Activated CD4-positive, alpha-beta memory T cell treated with anti-CD3 and anti-CD28 coated beads, Interleukin-2, amount 10 ng/mL, durations not matched to agents 7 days and 5 days (primary cell): ENCODE results near the gene PHLPP1. TPM values are rescaled to one million over a fixed set of nuclear protein-coding genes. Genes with fewer than 3 reads are reported as not detected.

Source experiments
- CTCF ChIA-PET: fragments of 350-600 bp; sonication (Branson Sonifier 250); formaldehyde crosslinking; loops from one replicate; lab custom pipeline; 2021; ENCODE audit warnings: antibody characterized with exemption, inconsistent platforms; lab: Charles Lee
- POLR2A ChIA-PET: fragments of 350-600 bp; sonication (Branson Sonifier 250); formaldehyde crosslinking; loops from one replicate; lab custom pipeline; 2021; ENCODE audit warnings: antibody characterized with exemption; lab: Charles Lee
- DNase-seq: peaks from one replicate; pipeline ENCODE4 v3.0.0-alpha.2; 2020
- H3K27ac Mint-ChIP-seq: one replicate; pipeline ENCODE4 v1.8.0; 2021; ENCODE audit warnings: mild to moderate bottlenecking, mixed read lengths
- H3K27me3 Mint-ChIP-seq: one replicate; pipeline ENCODE4 v1.8.0; 2021; ENCODE audit warnings: mixed read lengths
- H3K36me3 Mint-ChIP-seq: one replicate; pipeline ENCODE4 v1.8.0; 2021; ENCODE audit warnings: low read depth, mixed read lengths
- H3K4me1 Mint-ChIP-seq: one replicate; pipeline ENCODE4 v1.8.0; 2021; ENCODE audit warnings: mixed read lengths
- H3K4me3 Mint-ChIP-seq: one replicate; pipeline ENCODE4 v1.8.0; 2021; ENCODE audit warnings: mild to moderate bottlenecking, mixed read lengths
- H3K9me3 Mint-ChIP-seq: one replicate; pipeline ENCODE4 v1.8.0; 2021; ENCODE audit warnings: mixed read lengths
- total RNA-seq, 2 experiments: library from RNA; stranded (reverse); gene quantifications; one replicate each; pipeline ENCODE4 v1.2.3, GENCODE V29; 2021

PHLPP1 gene
- total RNA-seq, 2 experiments from 2014 or later, result 8.1 to 8.9 TPM

DNA sequence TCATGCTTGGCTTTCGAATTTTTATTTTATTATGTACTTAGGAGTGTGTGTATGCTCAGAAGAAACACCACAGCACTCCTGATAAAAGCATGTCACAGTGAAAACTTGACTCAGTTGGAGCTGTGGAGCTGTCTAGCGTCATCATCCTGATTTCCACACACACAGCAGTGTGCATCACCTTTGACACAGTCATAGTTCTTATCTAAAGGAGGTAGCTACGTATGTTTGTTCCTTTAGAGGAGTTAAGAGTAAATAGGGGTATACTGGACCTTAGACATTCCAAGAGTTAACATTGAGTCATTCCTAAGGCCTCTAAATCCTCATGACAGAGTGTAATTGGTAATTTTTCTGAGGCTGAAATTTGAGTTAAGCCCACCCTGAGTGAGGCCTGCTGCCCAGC lies 96.9 kb downstream of the PHLPP1 start:
- Mint-ChIP-seq H3K4me1 (peaks cover 3% of the 10 kb centered on the region), H3K9me3 (no peaks in the 10 kb centered on the region), H3K36me3 (no peaks in the 10 kb centered on the region), H3K4me3 (no peak overlapping the region), H3K27ac (no peak overlapping the region), H3K27me3 (no peaks in the 10 kb centered on the region)
- POLR2A ChIA-PET, result no interaction called here
- no peak for DNase-seq
- CTCF ChIA-PET, result interaction anchor here (1.0 kb wide), 1 partner anchor 23 kb away, joined by 4 read pairs; no protein-coding TSS in a partner anchor

DNA sequence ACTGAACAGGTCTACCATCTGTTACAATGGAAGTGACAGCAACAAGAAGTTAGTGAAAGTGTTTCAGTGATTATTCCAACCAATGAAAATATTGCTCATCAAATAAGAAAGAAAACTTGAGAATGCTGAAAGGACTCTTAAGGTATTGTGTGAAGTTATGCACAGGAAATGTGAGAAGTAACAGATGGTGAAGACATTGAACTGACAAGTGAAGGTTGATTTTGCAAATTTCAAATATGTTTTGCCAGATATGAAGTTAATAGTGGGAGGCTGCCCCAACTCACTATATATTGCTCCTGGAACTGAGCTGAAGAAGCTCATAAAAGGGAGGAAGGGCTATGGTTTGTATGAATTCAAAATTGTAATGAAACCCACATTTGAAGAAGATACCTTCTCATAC lies 97.5 kb downstream of the PHLPP1 start:
- no peaks in the 10 kb centered on the region for H3K36me3 Mint-ChIP-seq
- no peak overlapping the region for H3K27ac Mint-ChIP-seq
- CTCF ChIA-PET, result no interaction called here
- POLR2A ChIA-PET, result no interaction called here
- H3K4me3 Mint-ChIP-seq, result no peak overlapping the region
- DNase-seq, result no peak
- no peaks in the 10 kb centered on the region for H3K27me3 Mint-ChIP-seq
- H3K9me3 Mint-ChIP-seq, result no peaks in the 10 kb centered on the region
- peaks cover 3% of the 10 kb centered on the region for H3K4me1 Mint-ChIP-seq

DNA sequence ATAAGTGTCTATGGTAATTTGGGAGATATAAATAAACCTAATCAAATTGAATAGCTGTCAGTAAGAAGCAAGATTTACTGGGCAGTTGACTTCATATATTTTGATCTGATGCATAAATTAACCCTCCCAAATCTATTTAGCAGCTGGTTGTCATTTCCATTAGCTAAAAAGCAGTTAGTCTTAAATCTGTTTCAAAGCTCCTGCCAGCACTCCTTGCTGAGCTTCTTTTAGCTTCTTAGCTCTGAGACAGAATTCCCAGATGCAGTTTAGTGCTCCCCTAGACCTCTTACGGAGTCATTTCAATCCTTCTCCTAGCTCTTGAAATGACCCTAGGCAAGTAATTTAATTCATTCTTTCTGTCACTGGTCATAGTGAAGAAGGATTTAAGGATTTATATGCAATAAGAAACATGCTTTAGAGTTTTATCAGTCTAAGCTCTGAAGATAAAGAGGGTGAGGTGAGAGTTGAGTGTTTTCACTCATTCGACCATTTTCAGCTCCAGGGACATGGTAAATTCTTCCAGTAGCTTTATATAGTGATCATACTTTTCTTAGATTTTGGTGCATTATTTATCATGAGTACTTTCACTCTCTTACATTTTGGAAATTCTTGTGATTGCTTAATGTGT lies 98.9 kb downstream of the PHLPP1 start:
- no peaks in the 10 kb centered on the region for H3K27me3 Mint-ChIP-seq
- CTCF ChIA-PET, result interaction anchor here (0.7 to 1.0 kb wide), 2 partner anchors 11 to 279 kb away, joined by 3 read pairs; no protein-coding TSS in a partner anchor
- no peaks in the 10 kb centered on the region for H3K9me3 Mint-ChIP-seq
- H3K4me3 Mint-ChIP-seq, result no peak overlapping the region
- DNase-seq, result no peak
- no peak overlapping the region for H3K27ac Mint-ChIP-seq
- H3K36me3 Mint-ChIP-seq, result no peaks in the 10 kb centered on the region
- POLR2A ChIA-PET, result no interaction called here
- peaks cover 3% of the 10 kb centered on the region for H3K4me1 Mint-ChIP-seq

DNA sequence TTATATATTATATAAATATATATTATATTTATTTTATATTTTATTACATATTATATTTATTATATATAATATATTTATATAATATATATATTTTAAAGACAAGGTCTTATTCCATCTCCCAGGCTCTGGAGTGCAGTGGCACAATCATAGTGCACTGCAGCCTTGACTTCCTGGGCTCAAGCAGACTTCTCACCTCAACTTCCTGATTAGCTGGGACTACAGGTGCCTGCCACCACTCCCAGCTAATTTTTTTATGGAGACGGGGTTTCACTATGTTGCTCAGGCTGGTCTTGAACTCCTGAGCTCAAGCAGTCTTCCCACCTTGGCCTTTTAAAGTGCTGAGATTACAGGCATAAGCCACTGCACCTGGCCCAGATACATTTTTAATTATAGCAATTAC lies 110.0 kb downstream of the PHLPP1 start:
- Mint-ChIP-seq H3K27ac (no peak overlapping the region), H3K9me3 (no peaks in the 10 kb centered on the region), H3K36me3 (peaks cover 4% of the 10 kb centered on the region), H3K4me3 (no peak overlapping the region), H3K4me1 (no peaks in the 10 kb centered on the region), H3K27me3 (no peaks in the 10 kb centered on the region)
- CTCF ChIA-PET, result no interaction called here
- POLR2A ChIA-PET, result no interaction called here
- no peak for DNase-seq

DNA sequence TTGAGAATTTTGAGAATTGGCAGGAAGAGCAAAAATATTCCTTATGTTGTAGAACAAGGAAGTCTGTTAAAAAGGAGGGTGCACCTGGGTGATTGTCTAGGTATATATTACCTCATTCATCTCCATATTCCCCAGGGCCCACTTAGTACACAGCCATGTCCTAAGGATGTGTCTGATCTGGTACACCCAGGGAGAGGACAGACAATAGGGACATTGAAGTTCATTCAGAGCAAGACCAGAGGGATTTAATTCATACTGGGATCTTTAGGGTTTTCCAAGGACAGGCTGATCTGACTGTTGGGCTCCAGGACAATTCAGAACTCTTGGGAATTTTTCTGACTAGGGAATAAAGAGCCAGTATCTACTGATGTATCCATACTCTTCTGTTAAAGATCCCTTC lies 112.1 kb downstream of the PHLPP1 start:
- POLR2A ChIA-PET, result no interaction called here
- CTCF ChIA-PET, result no interaction called here
- H3K27me3 Mint-ChIP-seq, result no peaks in the 10 kb centered on the region
- H3K27ac Mint-ChIP-seq, result no peak overlapping the region
- no peak overlapping the region for H3K4me3 Mint-ChIP-seq
- H3K36me3 Mint-ChIP-seq, result peaks cover 5% of the 10 kb centered on the region
- no peak for DNase-seq
- no peaks in the 10 kb centered on the region for H3K9me3 Mint-ChIP-seq
- no peaks in the 10 kb centered on the region for H3K4me1 Mint-ChIP-seq

DNA sequence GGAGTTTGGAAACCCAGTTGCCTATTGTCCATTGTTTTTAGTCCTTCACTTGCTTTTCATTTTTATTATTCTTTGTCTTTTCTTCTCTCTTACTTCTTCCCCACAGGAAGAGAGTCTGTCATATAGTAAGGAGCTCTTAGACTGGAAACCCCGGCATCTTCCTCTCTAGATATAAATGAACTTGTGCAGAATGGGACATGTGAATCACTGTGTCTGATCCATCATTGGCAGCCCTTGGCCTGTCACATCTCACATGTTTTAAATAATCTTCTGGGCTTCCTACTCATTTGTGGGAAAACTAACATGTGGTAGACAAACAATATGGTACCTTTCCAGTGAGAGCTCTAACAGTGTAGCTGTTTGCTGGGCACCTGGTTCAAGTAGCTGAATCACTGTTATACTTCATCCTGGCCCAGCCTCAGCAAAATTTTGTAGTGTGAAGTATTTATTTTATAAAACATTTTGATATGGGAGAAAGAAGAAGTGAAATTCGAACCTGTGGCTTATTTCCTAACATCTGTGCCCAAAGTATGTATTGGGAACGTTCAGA lies 112.8 kb downstream of the PHLPP1 start:
- DNase-seq, result no peak
- ChIA-PET POLR2A (no interaction called here), CTCF (interaction anchor here (0.7 kb wide), 1 partner anchor 128 kb away, joined by 4 read pairs; no protein-coding TSS in a partner anchor)
- no peaks in the 10 kb centered on the region for H3K27me3 Mint-ChIP-seq
- no peaks in the 10 kb centered on the region for H3K9me3 Mint-ChIP-seq
- no peak overlapping the region for H3K4me3 Mint-ChIP-seq
- peaks cover 5% of the 10 kb centered on the region for H3K36me3 Mint-ChIP-seq
- no peaks in the 10 kb centered on the region for H3K4me1 Mint-ChIP-seq
- H3K27ac Mint-ChIP-seq, result no peak overlapping the region

DNA sequence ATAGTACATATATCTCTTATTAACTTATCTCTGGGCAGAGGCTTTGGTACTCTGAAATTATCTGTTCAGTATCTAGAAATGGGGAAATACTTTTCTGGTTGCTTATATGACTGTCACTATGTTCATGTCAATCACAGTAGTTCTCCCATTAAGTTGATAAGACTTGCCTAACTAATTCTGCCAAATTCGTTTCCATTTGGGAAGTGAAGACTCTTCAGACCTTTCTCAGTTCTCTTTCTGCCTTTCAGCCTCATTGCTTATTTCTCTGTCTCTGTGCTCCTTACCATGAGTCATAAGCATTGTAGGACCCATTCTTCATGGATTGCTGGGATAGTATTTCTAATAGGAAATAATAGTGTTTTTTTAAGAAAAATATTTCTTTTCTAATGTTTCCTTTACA lies 113.5 kb downstream of the PHLPP1 start:
- Mint-ChIP-seq H3K9me3 (no peaks in the 10 kb centered on the region), H3K36me3 (peaks cover 5% of the 10 kb centered on the region), H3K4me1 (no peaks in the 10 kb centered on the region), H3K27ac (no peak overlapping the region), H3K27me3 (no peaks in the 10 kb centered on the region), H3K4me3 (no peak overlapping the region)
- POLR2A ChIA-PET, result no interaction called here
- no peak for DNase-seq
- CTCF ChIA-PET, result no interaction called here

DNA sequence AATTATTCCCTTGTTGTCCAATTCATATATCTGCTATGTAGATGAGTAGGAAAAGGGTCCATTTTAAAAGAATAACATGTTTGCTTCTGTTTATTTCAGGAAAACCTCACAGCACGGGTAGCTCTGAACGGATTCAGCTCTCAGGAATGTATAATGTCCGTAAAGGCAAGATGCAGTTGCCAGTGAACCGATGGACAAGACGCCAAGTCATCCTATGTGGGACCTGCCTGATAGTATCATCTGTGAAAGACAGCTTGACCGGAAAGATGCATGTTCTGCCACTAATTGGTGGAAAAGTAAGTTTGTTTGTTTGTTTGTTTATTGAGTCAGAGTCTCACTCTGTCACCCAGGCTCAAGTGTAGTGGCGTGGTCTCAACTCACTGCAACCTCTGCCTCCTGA lies 114.6 kb downstream of the PHLPP1 start:
- CTCF ChIA-PET, result no interaction called here
- no peaks in the 10 kb centered on the region for H3K27me3 Mint-ChIP-seq
- POLR2A ChIA-PET, result no interaction called here
- H3K27ac Mint-ChIP-seq, result no peak overlapping the region
- H3K9me3 Mint-ChIP-seq, result no peaks in the 10 kb centered on the region
- H3K36me3 Mint-ChIP-seq, result peaks cover 5% of the 10 kb centered on the region
- H3K4me1 Mint-ChIP-seq, result no peaks in the 10 kb centered on the region
- DNase-seq, result no peak
- H3K4me3 Mint-ChIP-seq, result no peak overlapping the region

DNA sequence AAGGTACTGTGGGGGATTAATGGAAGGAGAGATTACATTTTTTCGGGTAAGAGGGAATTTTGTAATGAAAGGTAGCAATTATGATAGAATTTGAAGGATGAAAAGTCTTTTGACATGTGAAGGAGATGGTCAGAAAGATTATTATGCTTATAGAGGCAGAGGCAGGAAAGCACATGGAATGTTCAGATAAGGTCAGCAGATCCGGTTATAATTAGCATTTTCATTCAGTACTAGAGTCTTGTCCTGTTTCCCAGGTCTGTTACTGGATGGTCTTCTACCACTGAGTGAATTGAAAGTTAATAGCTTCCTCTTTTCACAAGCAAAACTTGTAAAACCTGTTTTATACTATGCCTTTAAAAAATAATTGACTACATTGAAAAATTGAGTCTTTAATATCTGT lies 116.9 kb downstream of the PHLPP1 start:
- Mint-ChIP-seq H3K9me3 (no peaks in the 10 kb centered on the region), H3K27ac (no peak overlapping the region), H3K4me3 (no peak overlapping the region), H3K4me1 (no peaks in the 10 kb centered on the region), H3K36me3 (peaks cover 5% of the 10 kb centered on the region), H3K27me3 (no peaks in the 10 kb centered on the region)
- POLR2A ChIA-PET, result no interaction called here
- no peak for DNase-seq
- CTCF ChIA-PET, result no interaction called here

DNA sequence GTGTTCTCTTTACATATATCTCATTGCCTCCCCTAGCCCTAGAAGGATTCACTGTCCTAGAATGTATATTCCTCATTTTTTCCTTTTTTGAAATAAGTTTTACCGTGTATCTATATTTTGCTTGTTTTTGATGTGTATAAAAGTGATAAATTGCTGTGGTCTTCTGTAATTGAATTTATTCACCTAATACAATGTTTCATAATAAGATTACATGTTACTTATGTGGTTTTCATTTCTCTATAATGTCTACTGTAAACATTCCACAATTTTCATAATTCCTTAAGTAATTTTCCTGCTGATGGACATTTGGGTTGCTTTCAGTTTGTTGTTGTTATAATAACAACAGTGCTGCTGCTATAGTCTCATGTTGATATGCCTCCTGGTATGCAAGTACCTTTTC lies 118.2 kb downstream of the PHLPP1 start:
- CTCF ChIA-PET, result no interaction called here
- H3K4me3 Mint-ChIP-seq, result no peak overlapping the region
- POLR2A ChIA-PET, result no interaction called here
- H3K4me1 Mint-ChIP-seq, result no peaks in the 10 kb centered on the region
- no peak overlapping the region for H3K27ac Mint-ChIP-seq
- H3K9me3 Mint-ChIP-seq, result no peaks in the 10 kb centered on the region
- no peak for DNase-seq
- no peaks in the 10 kb centered on the region for H3K27me3 Mint-ChIP-seq
- H3K36me3 Mint-ChIP-seq, result peaks cover 5% of the 10 kb centered on the region

DNA sequence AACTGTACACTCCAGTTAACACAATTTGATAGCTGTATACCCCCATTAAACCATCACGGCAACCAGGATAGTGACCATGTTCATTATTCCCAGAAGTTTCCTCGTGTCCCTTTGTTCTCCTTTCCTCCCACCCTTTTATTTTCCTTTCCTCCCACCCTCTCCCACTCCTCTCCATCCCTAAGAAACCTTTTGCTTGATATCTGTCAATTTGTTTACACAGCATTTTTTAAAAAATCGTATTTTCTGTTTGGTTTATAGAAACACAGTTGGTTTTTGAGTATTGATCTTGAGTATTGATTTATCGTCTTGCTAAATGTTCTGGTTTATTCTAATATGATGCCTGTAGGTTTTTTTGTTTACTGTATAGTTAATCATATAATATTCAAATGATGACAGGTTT lies 119.4 kb downstream of the PHLPP1 start:
- DNase-seq, result no peak
- no peak overlapping the region for H3K4me3 Mint-ChIP-seq
- no peak overlapping the region for H3K27ac Mint-ChIP-seq
- H3K4me1 Mint-ChIP-seq, result peaks cover under 1% of the 10 kb centered on the region
- H3K36me3 Mint-ChIP-seq, result peaks cover 5% of the 10 kb centered on the region
- H3K27me3 Mint-ChIP-seq, result no peaks in the 10 kb centered on the region
- ChIA-PET CTCF (interaction anchor here (0.9 kb wide), 1 partner anchor 9 kb away, joined by 4 read pairs; no protein-coding TSS in a partner anchor), POLR2A (no interaction called here)
- H3K9me3 Mint-ChIP-seq, result no peaks in the 10 kb centered on the region

DNA sequence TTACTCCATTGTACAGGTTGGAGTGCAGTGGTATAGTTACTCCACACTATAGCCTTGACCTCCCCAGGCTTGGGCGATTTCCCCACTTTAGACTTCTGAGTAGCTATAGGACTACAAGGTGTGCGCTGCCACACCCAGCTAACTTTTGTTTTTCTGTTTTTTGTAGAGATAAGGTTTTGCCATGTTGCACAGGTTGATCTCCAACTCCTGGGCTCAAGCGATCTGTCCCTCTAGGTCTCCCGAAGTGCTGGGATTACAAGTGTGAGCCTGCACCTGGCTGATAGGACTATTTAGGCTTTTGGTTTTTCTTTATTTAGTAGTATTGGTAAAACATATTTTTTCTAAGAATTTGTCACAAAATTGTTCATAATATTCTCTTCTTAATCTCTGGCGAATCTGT lies 121.7 kb downstream of the PHLPP1 start:
- Mint-ChIP-seq H3K36me3 (no peaks in the 10 kb centered on the region), H3K4me1 (peaks cover 6% of the 10 kb centered on the region), H3K27ac (no peak overlapping the region), H3K27me3 (no peaks in the 10 kb centered on the region), H3K9me3 (no peaks in the 10 kb centered on the region), H3K4me3 (no peak overlapping the region)
- POLR2A ChIA-PET, result no interaction called here
- no peak for DNase-seq
- CTCF ChIA-PET, result no interaction called here

DNA sequence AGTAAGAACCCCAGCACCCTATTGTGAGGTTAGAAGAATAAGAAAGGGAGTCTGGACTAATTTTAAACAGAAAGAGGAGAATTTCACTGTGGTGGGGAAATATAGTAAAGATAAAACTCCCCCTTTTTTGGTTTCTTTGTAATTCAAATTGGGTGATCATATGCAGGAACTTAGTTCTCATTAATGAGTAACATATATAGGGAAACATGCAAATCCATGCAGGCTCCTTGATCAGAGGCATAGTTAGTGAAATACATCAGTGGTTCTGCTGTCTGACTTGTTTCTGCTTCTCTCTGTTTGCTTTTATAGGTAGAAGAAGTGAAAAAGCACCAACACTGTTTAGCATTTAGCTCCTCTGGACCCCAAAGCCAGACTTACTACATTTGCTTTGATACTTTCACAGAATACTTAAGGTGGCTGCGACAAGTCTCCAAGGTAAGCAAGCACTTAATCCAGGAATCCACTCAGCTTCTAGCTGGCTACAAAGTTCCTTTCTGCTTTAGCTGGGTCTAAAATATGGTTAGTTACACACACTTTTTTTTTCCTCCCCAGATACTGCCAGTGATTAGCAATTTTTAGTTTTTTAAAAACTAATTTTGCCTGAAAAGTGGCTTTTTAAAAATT lies 123.2 kb downstream of the PHLPP1 start:
- Mint-ChIP-seq H3K9me3 (peaks cover 3% of the 10 kb centered on the region), H3K36me3 (peaks cover 3% of the 10 kb centered on the region), H3K4me3 (no peak overlapping the region), H3K27me3 (no peaks in the 10 kb centered on the region), H3K4me1 (peaks cover 15% of the 10 kb centered on the region), H3K27ac (no peak overlapping the region)
- ChIA-PET POLR2A (no interaction called here), CTCF (no interaction called here)
- DNase-seq, result no peak
